GM12891 (cell line): ENCODE results near the gene RNPS1.

Experiments used
- DNase-seq: peaks from one replicate; pipeline ENCODE4 v3.0.0; 2011; ENCODE audit warnings: low spot score; ENCODE audit not compliant: insufficient read length
- FAIRE-seq: peaks from 2 replicates; lab custom pipeline; 2011; peaks lifted over from hg19 to GRCh38; lab: Jason Lieb, UNC
- PAX5 ChIP-seq: IDR thresholded peaks from 2 replicates; pipeline ENCODE4 v1.6.1; 2011; ENCODE audit warnings: low read length, moderate library complexity, mild to moderate bottlenecking; ENCODE audit not compliant: insufficient read depth, severe bottlenecking
- POLR2A ChIP-seq: IDR thresholded peaks from 2 replicates; pipeline ENCODE4 v1.6.1; 2011; ENCODE audit warnings: low read depth, low read length, control low read depth
- POLR2AphosphoS5 ChIP-seq: IDR thresholded peaks from 2 replicates; pipeline ENCODE4 v1.6.1; 2011; ENCODE audit warnings: low read depth, low read length, control low read depth
- POU2F2 ChIP-seq: IDR thresholded peaks from 2 replicates; pipeline ENCODE4 v1.6.1; 2011; ENCODE audit warnings: low read depth, mild to moderate bottlenecking, control low read depth, low read length, moderate library complexity
- SPI1 ChIP-seq: IDR thresholded peaks from 2 replicates; pipeline ENCODE4 v1.6.1; 2011; ENCODE audit warnings: low read depth, low read length, control low read depth
- TAF1 ChIP-seq: IDR thresholded peaks from 2 replicates; pipeline ENCODE4 v1.6.1; 2011; ENCODE audit warnings: low read depth, low read length, control low read depth

Gene RNPS1

GRCh38 chr16:2230376-2230775, 37.5 kb downstream of the RNPS1 start:
- DNase-seq: no peak
- no peak for FAIRE-seq
- TF ChIP-seq POLR2AphosphoS5 (no peak), PAX5 (no peak), TAF1 (no peak), SPI1 (no peak), POU2F2 (no peak), POLR2A (no peak)

- DNase-seq (no peak), FAIRE-seq (no peak)
- TF ChIP-seq POU2F2 (no peak), POLR2AphosphoS5 (no peak), PAX5 (no peak)
Observed at GRCh38 chr16:2229632-2230250, 38.2 kb downstream of the RNPS1 start.

GRCh38 chr16:2229091-2229490, 38.8 kb downstream of the RNPS1 start:
- no peak for DNase-seq
- TF ChIP-seq SPI1 (no peak), TAF1 (no peak), PAX5 (no peak), POLR2A (no peak), POU2F2 (no peak), POLR2AphosphoS5 (no peak)
- no peak for FAIRE-seq

GRCh38 chr16:2228161-2228824, 39.6 kb downstream of the RNPS1 start:
- DNase-seq (no peak), FAIRE-seq (no peak)
- TF ChIP-seq POLR2A (no peak), POLR2AphosphoS5 (no peak), SPI1 (no peak), TAF1 (no peak), PAX5 (no peak), POU2F2 (no peak)

DNA sequence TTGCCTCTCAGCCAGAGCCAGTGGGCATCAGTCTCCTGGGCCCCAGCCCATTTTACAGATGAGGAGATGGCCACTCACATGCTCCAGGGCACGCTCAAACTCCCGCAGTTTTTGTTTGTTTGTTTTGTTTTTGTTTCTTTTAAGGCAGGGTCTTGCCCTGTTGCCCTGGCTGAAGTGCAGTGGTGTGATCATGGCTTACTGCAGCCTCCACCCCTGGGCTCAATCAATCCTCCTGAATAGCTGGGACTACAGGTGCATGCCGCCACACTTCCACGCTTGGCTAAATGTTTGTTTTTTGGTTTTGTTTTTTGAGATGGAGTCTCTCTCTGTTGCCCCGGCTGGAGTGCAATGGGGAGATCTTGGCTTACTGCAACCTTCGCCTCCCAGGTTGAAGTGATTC, 41.0 kb downstream of the RNPS1 start:
- FAIRE-seq (no peak), DNase-seq (no peak)
- TF ChIP-seq SPI1: no peak
- no peak for TF ChIP-seq TAF1
- TF ChIP-seq PAX5: no peak
- no peak for TF ChIP-seq POLR2A
- TF ChIP-seq POU2F2: no peak
- no peak for TF ChIP-seq POLR2AphosphoS5

- TF ChIP-seq TAF1: no peak
- TF ChIP-seq SPI1: no peak
- no peak for TF ChIP-seq PAX5
- no peak for TF ChIP-seq POLR2A
- no peak for TF ChIP-seq POU2F2
- TF ChIP-seq POLR2AphosphoS5: no peak
- FAIRE-seq: no peak
- DNase-seq: no peak
Observed at GRCh38 chr16:2226245-2226793, 41.6 kb downstream of the RNPS1 start.

GRCh38 chr16:2223942-2224486, 43.9 kb downstream of the RNPS1 start:
- TF ChIP-seq POLR2A (no peak), TAF1 (no peak), POLR2AphosphoS5 (no peak), SPI1 (no peak), POU2F2 (no peak), PAX5 (no peak)
- DNase-seq (no peak), FAIRE-seq (no peak)

DNA sequence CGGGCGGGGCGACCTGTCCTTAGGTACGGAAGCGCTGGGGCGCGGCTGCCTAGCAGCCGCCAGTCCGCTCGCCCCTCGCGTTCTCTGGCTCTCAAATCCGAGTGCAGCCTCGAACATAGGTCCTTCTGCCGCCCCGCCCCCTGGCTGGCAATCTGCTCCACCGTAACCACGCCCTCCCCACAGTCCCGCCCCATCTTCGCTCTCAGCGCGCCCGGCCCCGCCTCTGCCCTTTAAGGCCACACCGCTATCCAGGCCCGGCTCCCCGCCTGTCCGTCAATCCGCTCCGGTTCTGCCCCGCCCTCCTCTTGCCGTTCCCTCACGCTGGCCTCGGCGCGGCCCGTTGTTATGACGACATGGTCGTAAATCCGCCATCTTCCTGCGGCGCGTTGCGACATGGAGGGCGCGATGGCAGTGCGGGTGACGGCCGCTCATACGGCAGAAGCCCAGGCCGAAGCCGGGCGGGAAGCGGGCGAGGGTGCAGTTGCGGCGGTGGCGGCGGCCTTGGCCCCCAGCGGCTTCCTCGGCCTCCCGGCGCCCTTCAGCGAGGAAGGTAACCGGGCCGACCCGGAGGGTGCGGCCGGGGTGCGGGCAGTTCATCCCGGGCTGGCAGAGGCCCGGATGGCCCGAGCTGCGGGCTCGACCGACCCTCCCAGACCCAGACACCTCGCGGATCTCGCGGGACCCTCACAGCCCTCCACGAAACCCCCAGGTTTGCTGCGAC, 44.5 kb downstream of the RNPS1 start, which contains the start of gene E4F1:
TSS of gene E4F1 (plus strand) at position 371 of the 721 bp plus-strand sequence. CDS start at position 394, 23 bp downstream.
- DNase-seq (peak; percentile 100), FAIRE-seq (peak; percentile 99)
- TF ChIP-seq POLR2A: peak; percentile 96
- TF ChIP-seq POU2F2: peak; percentile 61; the same call in 1 of the 2 replicates
- peak; percentile 92 for TF ChIP-seq POLR2AphosphoS5
- peak; percentile 91 for TF ChIP-seq TAF1
- TF ChIP-seq PAX5: no peak
- no peak for TF ChIP-seq SPI1
